Measurements from ENCODE around the gene SENP1.

Gene SENP1

DNA sequence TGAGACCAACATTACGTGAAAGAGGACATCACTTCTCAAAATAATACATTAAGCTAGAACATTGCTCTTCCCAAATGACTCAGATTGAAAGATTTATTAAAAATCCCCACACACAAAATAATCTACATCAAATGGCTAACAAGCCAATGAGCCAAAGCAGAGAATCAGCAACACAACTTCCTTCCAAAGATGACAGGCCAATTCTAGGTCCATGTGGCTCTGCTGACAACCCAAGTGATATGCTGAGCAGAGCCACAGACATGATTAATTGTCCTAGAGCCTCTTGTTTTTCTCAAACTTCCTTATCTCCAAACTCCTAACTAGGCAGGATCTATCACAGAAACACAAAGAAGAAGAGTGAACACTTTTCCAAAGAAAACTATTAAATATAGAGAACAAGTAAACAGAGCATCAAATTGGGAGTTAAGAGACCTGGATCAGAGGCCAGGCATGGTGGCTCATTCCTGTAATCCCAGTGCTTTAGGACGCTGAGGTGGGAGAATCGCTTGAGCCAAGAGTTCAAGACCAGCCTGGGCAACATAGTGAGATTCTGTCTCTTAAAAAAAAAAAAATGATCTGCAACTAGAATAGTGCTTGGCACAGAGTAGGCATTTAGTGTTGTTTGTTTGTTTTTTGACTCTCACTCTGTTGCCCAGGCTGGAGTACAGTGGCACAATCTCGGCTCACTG, 38.5 kb downstream of the SENP1 start:
- TF ChIP-seq CTCF (IDR thresholded peaks at IDR 0.05) (no peak), ZFX (IDR thresholded peaks at IDR 0.05; ENCODE audit: borderline replicate concordance) (no peak)

GRCh38 chr12:48065041-48065440, 40.8 kb downstream of the SENP1 start:
- TF ChIP-seq CTCF (IDR thresholded peaks at IDR 0.05) (no peak), ZFX (IDR thresholded peaks at IDR 0.05; ENCODE audit: borderline replicate concordance) (no peak)
- no peak overlapping the region for H3K27ac ChIP-seq

More for the DNA sequence above, 38.5 kb downstream of the SENP1 start:
- H3K27ac ChIP-seq, result no peak overlapping the region

GRCh38 chr12:48063530-48063929, 42.3 kb downstream of the SENP1 start:
- no peak overlapping the region for H3K27ac ChIP-seq
- TF ChIP-seq ZFX (IDR thresholded peaks at IDR 0.05; ENCODE audit: borderline replicate concordance), result no peak
- no peak for TF ChIP-seq CTCF (IDR thresholded peaks at IDR 0.05)

DNA sequence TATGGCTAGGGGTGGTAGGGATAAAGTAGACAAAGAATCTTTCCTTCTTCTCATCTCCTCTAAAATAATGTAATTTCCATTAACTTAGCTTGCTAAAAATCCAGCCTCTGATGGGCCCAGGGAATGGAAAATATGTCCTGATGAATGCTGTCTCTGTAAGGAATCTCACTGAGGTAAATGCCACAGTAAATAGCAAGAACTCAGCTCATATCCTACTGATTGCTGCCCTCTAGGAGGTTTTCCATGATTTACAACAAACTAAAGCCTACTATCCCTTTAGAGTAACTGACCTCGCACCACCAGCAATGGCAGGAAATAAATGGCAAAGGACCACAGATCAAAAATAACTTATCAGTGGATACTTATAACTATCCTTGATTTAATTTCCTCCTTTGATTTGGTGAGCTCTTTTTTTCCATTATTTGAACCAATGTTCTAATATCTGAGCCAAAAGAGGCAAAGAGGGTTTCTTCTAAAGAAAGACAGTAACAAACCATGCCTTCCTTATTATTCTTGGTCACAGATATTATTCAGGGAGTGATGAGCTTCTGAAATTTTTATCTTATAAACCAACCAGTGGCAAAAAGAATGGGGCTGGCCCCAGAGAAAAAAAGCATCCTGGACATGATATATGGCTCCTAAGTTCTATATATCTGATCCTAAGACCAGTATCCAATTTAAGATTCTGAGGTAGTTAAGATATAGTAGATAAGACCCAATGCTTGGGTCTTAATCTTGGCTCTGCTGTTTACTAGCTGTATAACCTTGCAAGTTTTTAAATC, 43.8 kb downstream of the SENP1 start:
- H3K27ac ChIP-seq, result no peak overlapping the region
- no peak for TF ChIP-seq ZFX (IDR thresholded peaks at IDR 0.05; ENCODE audit: borderline replicate concordance)
- peak; percentile 47 for TF ChIP-seq CTCF (IDR thresholded peaks at IDR 0.05)

GRCh38 chr12:48060474-48060873, 45.4 kb downstream of the SENP1 start:
- no peak overlapping the region for H3K27ac ChIP-seq
- TF ChIP-seq ZFX (IDR thresholded peaks at IDR 0.05; ENCODE audit: borderline replicate concordance) (no peak), CTCF (IDR thresholded peaks at IDR 0.05) (no peak)

DNA sequence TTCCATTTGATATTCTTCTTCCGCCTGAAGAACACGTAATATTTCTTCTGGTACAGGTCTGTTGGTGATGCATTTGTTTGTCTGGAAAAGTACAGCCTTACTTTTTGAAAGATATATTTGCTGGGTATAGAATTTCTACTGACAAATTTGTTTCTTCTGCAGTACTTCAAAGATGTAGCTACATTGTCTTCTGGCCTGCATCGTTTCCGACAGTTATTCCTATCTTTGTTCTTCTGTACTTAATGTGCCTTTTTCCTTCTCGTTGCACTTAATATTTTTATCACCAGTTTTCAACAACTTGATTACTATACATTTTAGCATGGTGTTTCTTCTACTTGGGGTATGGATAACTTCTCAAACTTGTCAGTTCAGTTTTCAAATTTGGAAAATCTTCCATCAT, 47.1 kb downstream of the SENP1 start:
- H3K27ac ChIP-seq, result no peak overlapping the region
- TF ChIP-seq ZFX (IDR thresholded peaks at IDR 0.05; ENCODE audit: borderline replicate concordance) (no peak), CTCF (IDR thresholded peaks at IDR 0.05) (no peak)
